HepG2 (cell line): ENCODE results near the gene ATRIP. TPM values are rescaled to one million over a fixed set of nuclear protein-coding genes. Genes with fewer than 3 reads are reported as not detected.

ENCODE experiments used
- ATAC-seq: fragments of 200-7000 bp; cut with Tn5 transposase; 3 replicates; pipeline ENCODE4 v1.9.1; 2020; ENCODE audit warnings: mild to moderate bottlenecking, moderate library complexity
- BruUV-seq: library from RNA; stranded (reverse); fragments of 400-500 nt; replicated peaks from 2 replicates; lab custom pipeline; 2021; lab: Mats Ljungman, UMichigan
- CTCF ChIA-PET: fragments of 300-600 bp; formaldehyde crosslinking; extraction: SDS; loops from one replicate; lab custom pipeline; 2021; ENCODE audit warnings: low total read pairs, inconsistent platforms, low intra/inter-chr PET ratio; lab: Yijun Ruan, JAX
- POLR2A ChIA-PET: fragments of 350-600 bp; sonication (Branson Sonifier 250); formaldehyde crosslinking; loops from one replicate; lab custom pipeline; 2020; ENCODE audit warnings: antibody characterized with exemption, inconsistent platforms; lab: Yijun Ruan, JAX
- DNase-seq: peaks from one replicate; pipeline ENCODE4 v3.0.0-alpha.2; 2015; ENCODE audit warnings: low spot score
- FAIRE-seq: peaks from 3 replicates; lab custom pipeline; 2011; peaks lifted over from hg19 to GRCh38; lab: Jason Lieb, UNC
- H2AFZ ChIP-seq: one replicate; pipeline ENCODE4 v1.6.1; 2011; ENCODE audit warnings: low read length, inconsistent platforms
- H3K27ac ChIP-seq: fragments of 300-600 bp; 3 replicates; pipeline ENCODE4 v1.8.0; 2011; ENCODE audit warnings: mixed run types, mild to moderate bottlenecking, mixed read lengths, low read length, inconsistent platforms; ENCODE audit not compliant: insufficient read depth; ENCODE audit errors: extremely low read length
- H3K27me3 ChIP-seq, 2 experiments: fragments of 200-600 bp in 1 of 2; 2 replicates in 1 of 2; 3 replicates in 1 of 2; pipeline versions ENCODE4 v1.6.0 to v1.8.0; 2011; ENCODE audit warnings: low read length in 2 of 2, mild to moderate bottlenecking in 2 of 2, moderate library complexity in 2 of 2, inconsistent platforms in 1 of 2; ENCODE audit not compliant: insufficient read depth in 2 of 2, control insufficient read depth in 1 of 2
- H3K36me3 ChIP-seq, 2 experiments: fragments of 200-600 bp in 1 of 2; replicated peaks in 1 of 2; 2 replicates in 1 of 2; 3 replicates in 1 of 2; pipeline versions ENCODE4 v1.5.1 to v1.8.0; 2011; ENCODE audit warnings: low read length in 2 of 2, inconsistent platforms in 1 of 2; ENCODE audit not compliant: insufficient read depth in 2 of 2, control insufficient read depth in 1 of 2
- H3K4me1 ChIP-seq: 2 replicates; pipeline ENCODE4 v1.5.1; 2012; ENCODE audit warnings: low read length, inconsistent platforms; ENCODE audit not compliant: insufficient read depth
- H3K4me2 ChIP-seq: 2 replicates; pipeline ENCODE4 v1.6.0; 2011; ENCODE audit warnings: low read depth, low read length, inconsistent platforms
- H3K4me3 ChIP-seq, 3 experiments: fragments of 200-600 bp in 1 of 3; sonication (generic), shearing (Covaris generic) in 1 of 3; replicated peaks in 1 of 3; 2 replicates each; pipeline ENCODE4 v1.5.1; 2011 to 2016; ENCODE audit warnings: low read length in 3 of 3, inconsistent platforms in 2 of 3, low read depth in 2 of 3, mild to moderate bottlenecking in 2 of 3, control low read depth in 1 of 3, mixed read lengths in 1 of 3; ENCODE audit not compliant: insufficient read depth in 1 of 3
- H3K79me2 ChIP-seq: one replicate; pipeline ENCODE4 v1.6.1; 2011; ENCODE audit warnings: low read length, inconsistent platforms; ENCODE audit not compliant: insufficient read depth
- H3K9ac ChIP-seq: 2 replicates; pipeline ENCODE4 v1.6.0; 2011; ENCODE audit warnings: mild to moderate bottlenecking, low read depth, low read length, inconsistent platforms; ENCODE audit not compliant: insufficient read depth
- H3K9me3 ChIP-seq: 2 replicates; pipeline ENCODE4 v1.5.1; 2012; ENCODE audit warnings: mild to moderate bottlenecking, low read length
- H4K20me1 ChIP-seq: 2 replicates; pipeline ENCODE4 v1.6.0; 2011; ENCODE audit warnings: inconsistent platforms, mild to moderate bottlenecking, low read length, moderate library complexity; ENCODE audit not compliant: insufficient read depth
- HOXD1 ChIP-seq: sonication (generic); formaldehyde crosslinking; IDR thresholded peaks from 2 replicates; pipeline ENCODE4 v1.5.0; 2020; ENCODE audit warnings: missing genetic modification reagents
- KLF15 ChIP-seq: sonication (generic); formaldehyde crosslinking; IDR thresholded peaks from 2 replicates; pipeline ENCODE4 v1.8.1; 2023; ENCODE audit warnings: borderline replicate concordance, mild to moderate bottlenecking, inconsistent platforms, missing genetic modification reagents, mixed read lengths
- KMT2A ChIP-seq: sonication (generic); formaldehyde crosslinking; IDR thresholded peaks from 2 replicates; pipeline ENCODE4 v1.4.0; 2020; ENCODE audit warnings: missing genetic modification reagents
- NFIC ChIP-seq: IDR thresholded peaks from 2 replicates; pipeline ENCODE4 v1.6.1; 2012; ENCODE audit warnings: mild to moderate bottlenecking, low read length, inconsistent platforms
- NONO ChIP-seq, 2 experiments: fragments of 450-650 bp in 1 of 2; sonication (generic) in 1 of 2; formaldehyde crosslinking in 1 of 2; IDR thresholded peaks in 1 of 2; conservative IDR thresholded peaks in 1 of 2; 2 replicates each; pipeline versions ENCODE4 v1.6.1 to v1.8.0; 2017 to 2022; ENCODE audit warnings: mild to moderate bottlenecking in 1 of 2, missing genetic modification reagents in 1 of 2, moderate library complexity in 1 of 2
- PHB2 ChIP-seq: fragments of 450-650 bp; IDR thresholded peaks from 2 replicates; pipeline ENCODE4 v1.6.1; 2018; ENCODE audit not compliant: partially characterized antibody
- RBFOX2 ChIP-seq: fragments of 200-400 bp; formaldehyde crosslinking; IDR thresholded peaks from 2 replicates; pipeline ENCODE4 v1.6.1; 2017; ENCODE audit warnings: low read depth, mild to moderate bottlenecking, low read length
- ZBTB10 ChIP-seq: sonication (generic); formaldehyde crosslinking; IDR thresholded peaks from 2 replicates; pipeline ENCODE4 v1.4.0; 2020; ENCODE audit warnings: missing genetic modification reagents, borderline replicate concordance
- ZMYM4 ChIP-seq: sonication (generic); formaldehyde crosslinking; IDR thresholded peaks from 2 replicates; pipeline ENCODE4 v1.8.1; 2023; ENCODE audit warnings: mild to moderate bottlenecking, missing genetic modification reagents
- ZNF317 ChIP-seq: sonication (generic); formaldehyde crosslinking; IDR thresholded peaks from 2 replicates; pipeline ENCODE4 v1.5.0; 2020; ENCODE audit warnings: mild to moderate bottlenecking, missing genetic modification reagents
- ZNF383 ChIP-seq: sonication (generic); formaldehyde crosslinking; IDR thresholded peaks from 2 replicates; pipeline ENCODE4 v1.4.0; 2020; ENCODE audit warnings: missing genetic modification reagents, mild to moderate bottlenecking, borderline replicate concordance
- ZNF513 ChIP-seq: sonication (generic); formaldehyde crosslinking; conservative IDR thresholded peaks from 2 replicates; pipeline ENCODE4 v1.5.0; 2020; ENCODE audit warnings: missing genetic modification reagents
- ZNF766 ChIP-seq: sonication (generic); formaldehyde crosslinking; IDR thresholded peaks from 2 replicates; pipeline ENCODE4 v1.5.0; 2020; ENCODE audit warnings: missing genetic modification reagents, borderline replicate concordance
- ZNF816 ChIP-seq: sonication (generic); formaldehyde crosslinking; IDR thresholded peaks from 2 replicates; pipeline ENCODE4 v1.8.0; 2022; ENCODE audit warnings: missing genetic modification reagents, mild to moderate bottlenecking, borderline replicate concordance
- ZSCAN29 ChIP-seq: sonication (generic); formaldehyde crosslinking; conservative IDR thresholded peaks from 2 replicates; pipeline ENCODE4 v1.4.0; 2020; ENCODE audit warnings: mild to moderate bottlenecking, missing genetic modification reagents
- ZSCAN31 ChIP-seq: sonication (generic); formaldehyde crosslinking; IDR thresholded peaks from 2 replicates; pipeline ENCODE4 v1.5.0; 2020; ENCODE audit warnings: low read depth, mild to moderate bottlenecking, missing genetic modification reagents
- WGBS: methylation state at CpG from one replicate; pipeline ENCODE4 v1.1.6; 2017; ENCODE audit warnings: low lambda C conversion rate; 5-methylcytosine and 5-hydroxymethylcytosine counted together
- in situ Hi-C: cut with HindIII; loops from 2 replicates; pipeline ENCODE4 v1.10.0; 2017; ENCODE audit warnings: low pct_unique_long_range_greater_than_20kb; ENCODE audit not compliant: extremely low pct_ligation_motif_present
- intact Hi-C: fragments of 100-400 bp; cut with micrococcal nuclease; formaldehyde crosslinking; loops from one replicate; pipeline ENCODE4 v1.10.0; 2022; ENCODE audit not compliant: unreplicated experiment
- polyA plus RNA-seq, 8 experiments: library from polyadenylated mRNA; depleted of rRNA in 3 of 8; stranded (reverse) in 7 of 8; unstranded in 1 of 8; fragments of >200 nt; fragmentation: Illumina TruSeq in 4 of 8; extraction: Trizol in 4 of 8; gene quantifications; 2 replicates each; pipeline versions ENCODE4 v1.2.1 to v1.2.3, GENCODE V29; 2011 to 2016; ENCODE audit warnings: low read depth in 4 of 8, missing spikeins in 1 of 8, mixed read lengths in 1 of 8; ENCODE audit not compliant: insufficient read depth in 1 of 8
- total RNA-seq, 5 experiments: library from RNA; depleted of rRNA; stranded (reverse); fragments of >200 nt; fragmentation: Illumina TruSeq; extraction: Trizol; gene quantifications; 2 replicates each; pipeline ENCODE4 v1.2.3, GENCODE V29; 2016; ENCODE audit warnings: low read depth in 1 of 5

Gene ATRIP
- total and polyA plus RNA-seq, 2 of the 13 experiments (the other 11 are each of a cell fraction or from before 2014, with no cell fraction given): 5.1 to 12.5 TPM

GRCh38 chr3:48500656-48501055, 54.1 kb downstream of the ATRIP start (continued):
- TF ChIP-seq ZNF383 (no peak), NONO (IDR thresholded peaks at IDR 0.05) (no peak), NONO (CRISPR knock-in tag; conservative IDR thresholded peaks at IDR 0.05) (no peak)

GRCh38 chr3:48501196-48501595, 54.7 kb downstream of the ATRIP start:
- DNase-seq: no peak
- 77% methylated on average over 6 of the region's 7 CpGs for WGBS
- ChIA-PET CTCF (no interaction called here), POLR2A (interaction anchor here (0.9 kb wide), 1 partner anchor 28 kb away, joined by 4 read pairs; no protein-coding TSS in a partner anchor)
- in situ Hi-C loops (loop anchor here (5.0 kb wide), 1 partner anchor 34 kb away; a partner anchor contains a TSS), intact Hi-C loops (no loop called here)
- H3K27ac ChIP-seq: no peak overlapping the region
- H3K4me3 ChIP-seq: no peak overlapping the region
- no peak overlapping the region for H2AFZ ChIP-seq
- H3K9ac ChIP-seq: no peak overlapping the region
- ATAC-seq: no peak
- FAIRE-seq: no peak
- H3K36me3 ChIP-seq: no peaks in the 10 kb centered on the region
- no peaks in the 10 kb centered on the region for H3K79me2 ChIP-seq
- H3K27me3 ChIP-seq: peaks cover 0 to 8% of the 10 kb centered on the region in 2 experiments; a peak in 1 of 5 replicates
- H3K4me2 ChIP-seq: no peak overlapping the region
- no peak for TF ChIP-seq ZNF317
- no peak for TF ChIP-seq KLF15 (CRISPR knock-in tag)
- no peak for TF ChIP-seq KMT2A (CRISPR knock-in tag)
- TF ChIP-seq ZMYM4 (CRISPR knock-in tag): no peak
- TF ChIP-seq ZNF766 (CRISPR knock-in tag): no peak
- TF ChIP-seq ZSCAN31 (CRISPR knock-in tag): no peak
- TF ChIP-seq ZNF816 (CRISPR knock-in tag): no peak
- TF ChIP-seq HOXD1 (CRISPR knock-in tag): no peak
- no peak for TF ChIP-seq RBFOX2
- no peak for TF ChIP-seq ZNF513 (CRISPR knock-in tag)
- no peak for TF ChIP-seq ZSCAN29 (CRISPR knock-in tag)
- no peak for TF ChIP-seq PHB2
- no peak for TF ChIP-seq NFIC
- TF ChIP-seq ZBTB10 (CRISPR knock-in tag): no peak
- BruUV-seq: no TSS peak
- no peaks in the 10 kb centered on the region for H4K20me1 ChIP-seq
- peaks cover 4% of the 10 kb centered on the region; the same call in 1 of the 2 replicates for H3K9me3 ChIP-seq
- H3K4me1 ChIP-seq: peaks cover 24% of the 10 kb centered on the region
